HG02623 (cell line): ENCODE results near the gene ZNF407.

Source experiments
- ATAC-seq: cut with Tn5 transposase; IDR thresholded peaks from one replicate; pipeline ENCODE4 v1.9.1; 2021; ENCODE audit warnings: moderate library complexity; ENCODE audit not compliant: unreplicated experiment

The ZNF407 gene

DNA sequence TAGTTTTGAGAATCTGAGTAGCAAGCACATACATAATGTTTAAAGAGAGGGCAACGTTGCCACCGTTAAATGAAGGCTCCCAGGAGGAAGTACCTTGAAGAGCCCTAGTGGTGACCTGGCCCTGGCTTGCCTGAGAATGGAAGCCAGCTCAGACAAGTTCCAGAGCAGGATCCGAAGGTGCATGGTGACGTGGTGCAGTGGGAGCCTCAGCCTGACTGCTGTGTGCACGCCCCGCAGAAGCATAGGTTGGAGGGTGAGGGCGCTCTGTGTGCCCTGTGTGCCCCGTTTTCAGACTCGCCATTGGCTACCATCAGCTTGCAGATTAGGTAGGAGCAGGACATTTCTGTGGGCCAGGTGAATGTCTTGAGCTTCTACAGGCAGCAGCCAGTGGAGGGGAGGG lies 68.2 kb downstream of the ZNF407 start:
- ATAC-seq = no peak

DNA sequence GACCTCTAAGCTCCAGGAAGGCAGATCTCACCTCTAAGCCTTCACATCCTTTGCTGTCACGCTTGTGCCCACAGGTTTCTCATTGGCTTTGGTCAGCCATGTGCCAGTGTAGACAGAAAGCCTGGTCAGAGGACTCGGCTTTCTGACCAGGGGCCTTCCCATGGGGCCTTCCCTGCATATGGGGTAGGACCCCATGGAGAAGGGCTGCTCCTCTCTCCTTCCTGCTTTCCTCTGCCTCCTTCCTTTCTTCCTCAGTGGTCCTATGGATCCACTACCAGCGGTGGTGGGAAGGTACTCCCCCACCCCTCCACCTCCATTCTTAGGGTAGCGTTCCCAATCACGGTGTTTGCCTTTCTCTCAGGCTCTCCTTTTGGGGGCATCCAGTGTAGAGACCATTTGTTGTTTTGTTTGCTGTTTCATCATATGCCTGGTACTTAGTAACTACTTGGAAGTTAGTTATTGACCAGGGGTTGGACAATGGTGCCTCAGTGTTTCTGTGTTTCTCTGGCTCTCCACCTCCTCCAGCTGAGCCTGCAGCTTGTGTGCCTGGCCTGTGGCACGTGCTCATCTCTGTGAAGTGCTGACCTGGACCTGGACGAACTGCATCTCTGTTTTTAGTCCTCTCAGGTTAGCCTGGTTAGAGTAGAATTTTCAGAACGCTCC lies 71.6 kb downstream of the ZNF407 start:
- ATAC-seq = no peak

DNA sequence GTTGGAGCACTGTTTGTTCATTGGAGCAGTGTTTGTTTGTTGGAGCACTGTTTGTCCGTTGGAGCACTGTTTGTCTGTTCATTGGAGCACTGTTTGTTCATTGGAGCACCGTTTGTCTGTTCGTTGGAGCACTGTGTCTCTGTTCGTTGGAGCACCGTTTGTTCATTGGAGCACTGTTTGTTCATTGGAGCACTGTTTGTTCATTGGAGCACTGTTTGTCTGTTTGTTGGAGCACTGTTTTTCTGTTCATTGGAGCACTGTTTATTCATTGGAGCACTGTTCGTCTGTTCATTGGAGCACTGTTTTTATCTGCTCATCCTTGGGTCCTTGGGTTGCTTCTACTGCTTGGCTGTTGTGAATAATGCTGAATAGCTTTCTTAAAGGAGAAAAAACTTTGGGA lies 74.7 kb downstream of the ZNF407 start:
- no peak for ATAC-seq

- ATAC-seq = no peak
Observed at GRCh38 chr18:74674487-74674886, 76.8 kb downstream of the ZNF407 start.

- no peak for ATAC-seq
Observed at GRCh38 chr18:74679006-74679678, 81.5 kb downstream of the ZNF407 start.

- no peak for ATAC-seq
Observed at GRCh38 chr18:74679679-74680076, 82.0 kb downstream of the ZNF407 start.

GRCh38 chr18:74682141-74682990 lies 84.7 kb downstream of the ZNF407 start:
- ATAC-seq = no peak

DNA sequence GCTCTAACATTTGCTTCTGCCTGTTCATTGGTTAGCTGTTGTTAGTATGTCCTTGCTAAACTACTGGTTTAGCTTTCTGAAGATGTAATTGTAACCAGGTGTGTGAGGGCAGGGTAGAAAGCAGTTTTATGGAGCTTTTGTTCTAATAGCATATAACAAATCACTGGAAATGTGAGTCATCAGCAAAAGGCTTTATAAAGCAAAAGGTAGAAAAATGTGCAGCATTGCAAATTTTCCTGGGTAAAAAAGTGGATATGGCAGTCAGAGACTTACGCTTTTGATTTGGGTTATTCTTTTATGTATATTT lies 85.3 kb downstream of the ZNF407 start:
- no peak for ATAC-seq

- no peak for ATAC-seq
Observed at GRCh38 chr18:74683573-74683972, 85.9 kb downstream of the ZNF407 start.

- no peak for ATAC-seq
Observed at GRCh38 chr18:74689251-74689650, 91.6 kb downstream of the ZNF407 start.

DNA sequence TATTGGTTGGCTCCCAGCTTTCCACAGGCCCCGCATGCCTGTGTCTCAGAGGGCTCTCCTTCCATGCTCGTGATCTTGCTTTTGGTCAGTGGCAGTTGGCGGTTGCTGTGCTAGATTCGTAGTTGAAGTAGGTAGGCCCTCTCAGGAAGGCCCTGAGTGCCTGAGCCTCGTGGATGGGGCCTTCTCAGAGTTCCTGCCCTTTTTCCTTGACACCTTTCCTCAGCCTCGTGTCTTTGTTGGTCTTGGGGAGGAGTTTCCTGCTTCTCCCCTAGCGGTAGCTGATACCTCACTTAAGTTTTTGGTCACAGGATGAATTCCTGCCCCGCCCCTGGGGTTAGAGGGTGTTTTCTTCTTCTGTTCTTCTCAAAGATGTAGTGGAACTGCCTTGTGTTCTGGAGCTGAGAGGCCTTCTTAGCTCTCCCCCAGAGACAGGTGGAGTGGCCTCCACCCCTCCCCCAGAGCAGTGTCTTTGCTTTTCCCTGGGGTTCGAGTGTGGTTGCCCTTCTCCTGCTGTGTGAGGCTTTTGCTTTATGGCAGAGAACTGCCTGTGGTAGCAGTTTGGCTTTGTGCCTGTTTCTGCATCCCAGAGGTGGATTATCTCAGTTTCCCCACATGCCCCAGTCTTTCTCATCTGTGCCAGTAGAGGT lies 94.8 kb downstream of the ZNF407 start:
- no peak for ATAC-seq

GRCh38 chr18:74694436-74694835 lies 96.8 kb downstream of the ZNF407 start:
- ATAC-seq = no peak

GRCh38 chr18:74695170-74695569 lies 97.5 kb downstream of the ZNF407 start:
- no peak for ATAC-seq

- ATAC-seq = no peak
Observed at GRCh38 chr18:74698881-74699280, 101.2 kb downstream of the ZNF407 start.

GRCh38 chr18:74699455-74699854 lies 101.8 kb downstream of the ZNF407 start:
- ATAC-seq = no peak

DNA sequence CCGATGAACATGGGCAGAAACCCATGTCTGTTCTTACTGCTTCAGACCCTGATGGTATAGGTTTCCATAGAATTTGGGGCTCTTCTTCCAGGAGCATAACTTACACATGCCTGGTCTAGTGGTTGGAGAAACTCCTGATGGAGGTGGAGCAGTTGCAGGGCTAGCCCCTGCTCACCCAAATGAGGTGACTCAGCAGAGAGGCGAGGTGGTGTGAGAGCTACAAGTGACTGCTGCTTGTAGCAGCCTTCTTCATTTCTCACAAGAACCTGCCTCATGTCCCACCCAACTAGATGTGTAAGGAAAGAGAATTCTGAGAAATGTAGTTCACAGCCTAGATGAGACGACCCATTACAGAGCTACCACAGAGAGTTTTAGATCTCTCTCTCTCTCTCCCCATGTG lies 105.3 kb downstream of the ZNF407 start:
- no peak for ATAC-seq

DNA sequence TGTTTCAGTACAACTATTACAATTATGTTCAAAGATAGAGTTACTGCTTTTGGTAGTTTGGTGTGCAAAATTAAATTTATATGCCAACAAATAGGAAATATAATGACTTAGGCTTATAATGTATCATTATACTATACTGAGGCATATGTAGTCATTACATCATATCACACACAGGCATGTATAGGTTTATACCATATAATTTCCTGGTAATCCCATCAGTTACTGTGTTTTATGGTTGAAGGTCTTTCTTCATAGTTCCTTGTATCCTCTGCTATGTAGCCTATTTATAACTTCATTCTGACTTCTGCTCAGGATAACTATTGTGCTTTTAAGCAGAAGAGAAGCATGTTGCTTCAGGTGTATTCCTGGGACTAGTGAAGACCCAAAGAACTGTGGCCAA lies 110.5 kb downstream of the ZNF407 start:
- no peak for ATAC-seq

- ATAC-seq = no peak
Observed at GRCh38 chr18:74709452-74709851, 111.8 kb downstream of the ZNF407 start.

DNA sequence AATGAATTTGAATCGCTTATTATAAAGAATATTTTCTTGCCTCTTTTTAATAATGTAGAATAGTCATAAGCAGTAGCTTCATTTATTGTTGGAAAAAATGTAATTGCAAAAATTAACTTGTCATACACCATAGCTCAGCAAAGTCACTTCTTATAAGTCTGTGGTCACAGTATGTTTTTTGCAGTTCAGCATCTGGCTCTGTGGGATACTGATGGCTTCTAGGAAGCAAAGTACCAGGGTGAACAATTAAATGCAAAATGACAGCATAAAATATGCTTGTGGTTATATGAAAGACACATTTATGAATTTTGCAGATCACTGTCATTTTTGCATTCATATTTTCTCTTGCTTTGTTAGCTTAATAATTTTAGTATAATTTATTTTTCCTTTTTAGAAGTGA lies 116.5 kb downstream of the ZNF407 start:
- no peak for ATAC-seq

GRCh38 chr18:74714791-74715190 lies 117.1 kb downstream of the ZNF407 start:
- ATAC-seq = no peak

DNA sequence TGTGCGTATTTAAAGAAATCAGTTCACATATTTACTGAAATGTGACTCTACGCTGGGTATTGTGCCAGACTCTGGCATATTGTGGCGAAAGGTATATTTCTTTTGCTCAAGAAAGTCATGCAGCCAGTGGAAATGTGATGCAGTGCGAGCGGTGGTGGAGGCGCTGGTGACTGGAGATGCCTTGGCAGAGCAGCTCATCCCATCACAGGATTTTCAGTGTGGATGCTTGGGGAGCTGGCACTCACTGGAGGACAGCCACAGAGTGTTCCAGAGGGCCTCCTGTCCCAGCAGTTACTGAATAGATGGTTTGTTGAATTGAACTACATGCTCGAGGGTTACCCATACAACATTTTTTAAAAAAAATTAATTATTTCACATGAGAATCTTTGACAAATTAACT lies 117.6 kb downstream of the ZNF407 start:
- no peak for ATAC-seq
